SJCRH30 (cell line): ENCODE data around the gene GPR142. TPM values are rescaled to one million over a fixed set of nuclear protein-coding genes. Genes with fewer than 3 reads are reported as not detected.

Source experiments
- DNase-seq, 2 experiments: peaks; one replicate each; pipeline ENCODE4 v3.0.0-alpha.2; 2015 to 2020
- H3K27ac ChIP-seq: fragments of 250-450 bp; sonication (Bioruptor Pico); 2 replicates; pipeline ENCODE4 v1.5.1; 2020; ENCODE audit warnings: mild to moderate bottlenecking, moderate library complexity
- H3K27me3 ChIP-seq: fragments of 250-450 bp; sonication (Bioruptor Pico); 2 replicates; pipeline ENCODE4 v1.5.1; 2020; ENCODE audit warnings: mild to moderate bottlenecking, moderate library complexity
- H3K36me3 ChIP-seq: fragments of 250-450 bp; sonication (Bioruptor Pico); 2 replicates; pipeline ENCODE4 v1.5.1; 2020; ENCODE audit warnings: mild to moderate bottlenecking, moderate library complexity
- H3K4me1 ChIP-seq: fragments of 250-450 bp; sonication (Bioruptor Pico); 2 replicates; pipeline ENCODE4 v1.5.1; 2020; ENCODE audit warnings: mild to moderate bottlenecking, moderate library complexity
- H3K4me3 ChIP-seq: fragments of 250-450 bp; sonication (Bioruptor Pico); 2 replicates; pipeline ENCODE4 v1.5.1; 2020; ENCODE audit warnings: mild to moderate bottlenecking, moderate library complexity
- H3K9me3 ChIP-seq: fragments of 250-450 bp; sonication (Bioruptor Pico); replicated peaks from 2 replicates; pipeline ENCODE4 v1.5.1; 2020; ENCODE audit warnings: mild to moderate bottlenecking, moderate library complexity
- total RNA-seq: library from RNA; depleted of rRNA; stranded (reverse); fragments of >200 nt; shearing (Covaris generic); gene quantifications from 2 replicates; pipeline ENCODE4 v1.2.3, GENCODE V29; 2014

GPR142 gene
- total RNA-seq, 1 experiment from 2014 or later: not detected

- H3K4me3 ChIP-seq: no peak overlapping the region
- H3K27ac ChIP-seq: no peak overlapping the region
- no peaks in the 10 kb centered on the region for H3K36me3 ChIP-seq
- H3K9me3 ChIP-seq: peaks cover 3% of the 10 kb centered on the region; the same call in 1 of the 2 replicates
- peaks cover 8% of the 10 kb centered on the region for H3K27me3 ChIP-seq
- peak; percentile 32 to 66 for DNase-seq
- peaks cover 4% of the 10 kb centered on the region; the same call in 1 of the 2 replicates for H3K4me1 ChIP-seq
Observed at GRCh38 chr17:74337834-74338500, 29.3 kb upstream of the GPR142 start.

- DNase-seq: no peak
- Histone ChIP-seq H3K36me3 (no peaks in the 10 kb centered on the region), H3K27ac (no peak overlapping the region), H3K4me1 (no peaks in the 10 kb centered on the region), H3K9me3 (0 out of 2 replicates have a peak, but pooled peaks cover under 1% of the 10 kb centered on the region), H3K4me3 (no peak overlapping the region), H3K27me3 (peaks cover 17% of the 10 kb centered on the region)
Observed at GRCh38 chr17:74339537-74340195, 27.6 kb upstream of the GPR142 start.

- Histone ChIP-seq H3K36me3 (no peaks in the 10 kb centered on the region), H3K9me3 (no peaks in the 10 kb centered on the region), H3K27ac (no peak overlapping the region), H3K4me3 (no peak overlapping the region), H3K4me1 (no peaks in the 10 kb centered on the region), H3K27me3 (peaks cover 26% of the 10 kb centered on the region)
- peak; percentile 25 to 39 for DNase-seq
Observed at GRCh38 chr17:74340470-74341023, 26.8 kb upstream of the GPR142 start.

GRCh38 chr17:74342224-74342623 lies 25.1 kb upstream of the GPR142 start:
- Histone ChIP-seq H3K36me3 (no peaks in the 10 kb centered on the region), H3K9me3 (no peaks in the 10 kb centered on the region), H3K27me3 (peaks cover 27% of the 10 kb centered on the region), H3K27ac (no peak overlapping the region), H3K4me1 (no peaks in the 10 kb centered on the region), H3K4me3 (no peak overlapping the region)
- no peak for DNase-seq

- DNase-seq: no peak
- Histone ChIP-seq H3K27ac (no peak overlapping the region), H3K4me1 (no peaks in the 10 kb centered on the region), H3K27me3 (peaks cover 29% of the 10 kb centered on the region), H3K36me3 (no peaks in the 10 kb centered on the region), H3K9me3 (no peaks in the 10 kb centered on the region), H3K4me3 (no peak overlapping the region)
Observed at GRCh38 chr17:74343121-74343520, 24.2 kb upstream of the GPR142 start.

GRCh38 chr17:74343526-74344284 lies 23.6 kb upstream of the GPR142 start:
- no peak overlapping the region for H3K4me3 ChIP-seq
- no peak for DNase-seq
- H3K36me3 ChIP-seq: no peaks in the 10 kb centered on the region
- H3K27me3 ChIP-seq: peaks cover 30% of the 10 kb centered on the region
- H3K9me3 ChIP-seq: no peaks in the 10 kb centered on the region
- H3K27ac ChIP-seq: no peak overlapping the region
- H3K4me1 ChIP-seq: no peaks in the 10 kb centered on the region

GRCh38 chr17:74344658-74345057 lies 22.6 kb upstream of the GPR142 start:
- H3K27ac ChIP-seq: no peak overlapping the region
- no peak overlapping the region for H3K4me3 ChIP-seq
- H3K4me1 ChIP-seq: no peaks in the 10 kb centered on the region
- peaks cover 30% of the 10 kb centered on the region for H3K27me3 ChIP-seq
- no peaks in the 10 kb centered on the region for H3K36me3 ChIP-seq
- DNase-seq: no peak
- H3K9me3 ChIP-seq: no peaks in the 10 kb centered on the region

GRCh38 chr17:74345433-74346241 lies 21.7 kb upstream of the GPR142 start:
- H3K27me3 ChIP-seq: peaks cover 30% of the 10 kb centered on the region

GRCh38 chr17:74347646-74348045 lies 19.7 kb upstream of the GPR142 start:
- H3K9me3 ChIP-seq: no peaks in the 10 kb centered on the region
- no peaks in the 10 kb centered on the region for H3K4me1 ChIP-seq
- peaks cover 22% of the 10 kb centered on the region for H3K27me3 ChIP-seq
- DNase-seq: no peak
- no peak overlapping the region for H3K27ac ChIP-seq
- no peak overlapping the region for H3K4me3 ChIP-seq
- no peaks in the 10 kb centered on the region for H3K36me3 ChIP-seq

More at GRCh38 chr17:74345433-74346241, 21.7 kb upstream of the GPR142 start:
- no peaks in the 10 kb centered on the region for H3K36me3 ChIP-seq
- H3K4me3 ChIP-seq: no peak overlapping the region
- no peaks in the 10 kb centered on the region for H3K4me1 ChIP-seq
- no peak overlapping the region for H3K27ac ChIP-seq
- DNase-seq: no peak
- H3K9me3 ChIP-seq: no peaks in the 10 kb centered on the region

GRCh38 chr17:74349120-74349519 lies 18.2 kb upstream of the GPR142 start:
- Histone ChIP-seq H3K9me3 (no peaks in the 10 kb centered on the region), H3K27me3 (peaks cover 14% of the 10 kb centered on the region), H3K4me1 (no peaks in the 10 kb centered on the region), H3K27ac (no peak overlapping the region), H3K4me3 (no peak overlapping the region), H3K36me3 (no peaks in the 10 kb centered on the region)
- DNase-seq: no peak

GRCh38 chr17:74350486-74350885 lies 16.8 kb upstream of the GPR142 start:
- Histone ChIP-seq H3K4me3 (no peak overlapping the region), H3K4me1 (no peaks in the 10 kb centered on the region), H3K9me3 (no peaks in the 10 kb centered on the region), H3K36me3 (no peaks in the 10 kb centered on the region), H3K27me3 (peaks cover 4% of the 10 kb centered on the region), H3K27ac (no peak overlapping the region)
- DNase-seq: no peak

GRCh38 chr17:74351552-74352210 lies 15.6 kb upstream of the GPR142 start:
- Histone ChIP-seq H3K4me1 (no peaks in the 10 kb centered on the region), H3K36me3 (no peaks in the 10 kb centered on the region), H3K9me3 (no peaks in the 10 kb centered on the region), H3K27ac (no peak overlapping the region), H3K4me3 (no peak overlapping the region), H3K27me3 (peaks cover 3% of the 10 kb centered on the region; the same call in 1 of the 2 replicates)
- DNase-seq: no peak

- no peaks in the 10 kb centered on the region for H3K36me3 ChIP-seq
- no peaks in the 10 kb centered on the region for H3K27me3 ChIP-seq
- H3K27ac ChIP-seq: no peak overlapping the region
- no peaks in the 10 kb centered on the region for H3K9me3 ChIP-seq
- no peak overlapping the region for H3K4me3 ChIP-seq
- DNase-seq: no peak
- H3K4me1 ChIP-seq: no peaks in the 10 kb centered on the region
Observed at GRCh38 chr17:74353446-74354060, 13.8 kb upstream of the GPR142 start.
